PC-3 (cell line): Measurements from ENCODE around the gene INF2. TPM values are rescaled to one million over a fixed set of nuclear protein-coding genes. Genes with fewer than 3 reads are reported as not detected.
"Not testable (repeated sequence)": the region's sequence is repeated elsewhere in the genome, so short reads cannot be mapped to it uniquely, and the experiment has no call there.

Source experiments
- ATAC-seq: fragments of 200-7000 bp; cut with Tn5 transposase; 2 replicates; pipeline ENCODE4 v1.9.1; 2020; ENCODE audit warnings: mild to moderate bottlenecking, moderate library complexity
- BruUV-seq: library from RNA; stranded (reverse); fragments of 400-500 nt; replicated peaks from 2 replicates; lab custom pipeline; 2021; lab: Mats Ljungman, UMichigan
- CTCF ChIA-PET: fragments of 300-600 bp; sonication (Branson Sonifier 250); formaldehyde crosslinking; loops from one replicate; lab custom pipeline; 2022; ENCODE audit warnings: antibody characterized with exemption; lab: Charles Lee
- POLR2A ChIA-PET: fragments of 300-600 bp; sonication (Branson Sonifier 250); formaldehyde crosslinking; loops from one replicate; lab custom pipeline; 2022; ENCODE audit warnings: antibody characterized with exemption; ENCODE audit not compliant: unreplicated experiment; lab: Charles Lee
- DNase-seq: peaks from one replicate; pipeline ENCODE4 v3.0.0-alpha.2; 2015
- H2AFZ ChIP-seq: fragments of 300-600 bp; sonication (generic); 2 replicates; pipeline ENCODE4 v1.6.0; 2016; ENCODE audit warnings: antibody characterized with exemption, low read length
- H3F3A ChIP-seq: fragments of 300-600 bp; sonication (generic); one replicate; pipeline ENCODE4 v1.6.0; 2017; ENCODE audit warnings: antibody characterized with exemption, low read length, control low read depth, mild to moderate bottlenecking; ENCODE audit not compliant: unreplicated experiment
- H3K27ac ChIP-seq: fragments of 300-600 bp; sonication (generic); 2 replicates; pipeline ENCODE4 v1.5.1; 2016; ENCODE audit warnings: mild to moderate bottlenecking, low read length
- H3K27me3 ChIP-seq: fragments of 300-600 bp; sonication (generic); 2 replicates; pipeline ENCODE4 v1.6.1; 2016; ENCODE audit warnings: low read length, mixed read lengths
- H3K36me3 ChIP-seq: fragments of 300-600 bp; sonication (generic); 2 replicates; pipeline ENCODE4 v1.6.1; 2016; ENCODE audit warnings: low read depth, mixed run types, low read length, mixed read lengths
- H3K4me1 ChIP-seq: fragments of 300-600 bp; sonication (generic); 2 replicates; pipeline ENCODE4 v1.5.1; 2016; ENCODE audit warnings: low read length; ENCODE audit not compliant: insufficient read depth
- H3K4me2 ChIP-seq: fragments of 300-600 bp; sonication (generic); 2 replicates; pipeline ENCODE4 v1.6.0; 2016; ENCODE audit warnings: low read length
- H3K4me3 ChIP-seq: fragments of 300-600 bp; sonication (generic); 2 replicates; pipeline ENCODE4 v1.5.1; 2016; ENCODE audit warnings: mild to moderate bottlenecking, low read length, mixed read lengths
- H3K79me2 ChIP-seq: fragments of 300-600 bp; sonication (generic); 2 replicates; pipeline ENCODE4 v1.6.1; 2017; ENCODE audit warnings: low read length, mixed read lengths
- H3K9ac ChIP-seq: fragments of 300-600 bp; sonication (generic); 2 replicates; pipeline ENCODE4 v1.6.0; 2016; ENCODE audit warnings: mild to moderate bottlenecking, low read length
- H3K9me2 ChIP-seq: fragments of 300-600 bp; sonication (generic); replicated peaks from 2 replicates; pipeline ENCODE4 v1.6.1; 2016; ENCODE audit warnings: mixed run types, low read length, mixed read lengths
- H3K9me3 ChIP-seq: fragments of 300-600 bp; sonication (generic); 2 replicates; pipeline ENCODE4 v1.6.1; 2016; ENCODE audit warnings: low read length, mixed read lengths
- H4K20me1 ChIP-seq: fragments of 300-600 bp; sonication (generic); 2 replicates; pipeline ENCODE4 v1.6.1; 2016; ENCODE audit warnings: low read length, mixed read lengths
- CTCF ChIP-seq: fragments of 300-600 bp; sonication (generic); conservative IDR thresholded peaks from 2 replicates; pipeline ENCODE4 v1.5.1; 2017; ENCODE audit warnings: antibody characterized with exemption, low read depth, mild to moderate bottlenecking, low read length
- EZH2 ChIP-seq: fragments of 300-600 bp; sonication (generic); IDR thresholded peaks from one replicate; pipeline ENCODE4 v1.6.1; 2017; ENCODE audit warnings: antibody characterized with exemption, mild to moderate bottlenecking, low read length; ENCODE audit not compliant: unreplicated experiment
- EZH2phosphoT487 ChIP-seq: fragments of 300-600 bp; sonication (generic); IDR thresholded peaks from 2 replicates; pipeline ENCODE4 v1.6.1; 2018; ENCODE audit warnings: mild to moderate bottlenecking, antibody characterized with exemption, low read length, borderline replicate concordance
- intact Hi-C: fragments of 100-400 bp; cut with micrococcal nuclease; formaldehyde crosslinking; loops from 2 replicates; pipeline ENCODE4 v1.9.0; 2023
- total RNA-seq: library from RNA; depleted of rRNA; stranded (reverse); fragments of >200 nt; gene quantifications from 2 replicates; pipeline ENCODE4 v1.2.3, GENCODE V29; 2014

The INF2 gene
- total RNA-seq, 1 experiment from 2014 or later, result 132 TPM

GRCh38 chr14:104665657-104666522 is 23.5 kb upstream of the INF2 start:
- Histone ChIP-seq H3K4me3 (no peak overlapping the region), H3K9me3 (no peaks in the 10 kb centered on the region), H2AFZ (peak overlapping the region; percentile 77), H3K27me3 (no peaks in the 10 kb centered on the region), H3K36me3 (no peaks in the 10 kb centered on the region), H3F3A (no peaks in the 10 kb centered on the region), H3K4me2 (0 out of 2 replicates have a peak overlapping the region, but pooled peaks have one; percentile 24), H3K4me1 (peaks cover 10% of the 10 kb centered on the region; the same call in 1 of the 2 replicates), H3K9me2 (no peaks in the 10 kb centered on the region), H3K9ac (no peak overlapping the region), H3K27ac (no peak overlapping the region), H4K20me1 (no peaks in the 10 kb centered on the region), H3K79me2 (no peaks in the 10 kb centered on the region)
- CTCF ChIA-PET, result interaction anchor here (0.6 kb wide), 1 partner anchor 43 kb away, joined by 3 read pairs; no protein-coding TSS in a partner anchor
- peak; percentile 37 for DNase-seq
- intact Hi-C loops, result loop anchor here (1.0 kb wide), 1 partner anchor 42 kb away; no protein-coding TSS in a partner anchor
- ATAC-seq, result peak; percentile 90
- POLR2A ChIA-PET, result no interaction called here
- no TSS peak for BruUV-seq
- peak; percentile 45; the same call in 1 of the 2 replicates for TF ChIP-seq CTCF
- no peak for TF ChIP-seq EZH2
- no peak for TF ChIP-seq EZH2phosphoT487

GRCh38 chr14:104666523-104666895 is 22.9 kb upstream of the INF2 start:
- H4K20me1 ChIP-seq, H3K9me2 ChIP-seq, CTCF ChIA-PET, H3K4me2 ChIP-seq, H3K36me3 ChIP-seq, H3K9ac ChIP-seq, intact Hi-C loops, POLR2A ChIA-PET, H3K4me3 ChIP-seq, H3K27ac ChIP-seq, H2AFZ ChIP-seq, ATAC-seq, DNase-seq, H3K4me1 ChIP-seq, H3K79me2 ChIP-seq, H3K9me3 ChIP-seq, BruUV-seq, H3F3A ChIP-seq, H3K27me3 ChIP-seq: not testable (repeated sequence)

GRCh38 chr14:104666981-104667380 is 22.4 kb upstream of the INF2 start:
- Histone ChIP-seq H3K79me2 (no peaks in the 10 kb centered on the region), H3K4me2 (no peak overlapping the region), H3K9ac (no peak overlapping the region), H3K4me1 (peaks cover 10% of the 10 kb centered on the region; the same call in 1 of the 2 replicates), H3F3A (no peaks in the 10 kb centered on the region), H3K27ac (no peak overlapping the region), H3K27me3 (no peaks in the 10 kb centered on the region), H2AFZ (no peak overlapping the region), H4K20me1 (no peaks in the 10 kb centered on the region), H3K4me3 (no peak overlapping the region), H3K9me3 (no peaks in the 10 kb centered on the region), H3K9me2 (no peaks in the 10 kb centered on the region), H3K36me3 (no peaks in the 10 kb centered on the region)
- intact Hi-C loops, result no loop called here
- ATAC-seq (no peak), DNase-seq (no peak)
- TF ChIP-seq CTCF, result no peak
- TF ChIP-seq EZH2phosphoT487, result no peak
- TF ChIP-seq EZH2, result no peak
- ChIA-PET CTCF (no interaction called here), POLR2A (no interaction called here)
- no TSS peak for BruUV-seq
